GM19193 (cell line): Measurements from ENCODE around the gene NFE2L1.

Experiments used
- POLR2A ChIP-seq: IDR thresholded peaks from 4 replicates; pipeline ENCODE4 v1.6.1; 2011; ENCODE audit not compliant: insufficient read depth, insufficient read length; ENCODE audit errors: extremely low read depth

NFE2L1 gene

GRCh38 chr17:48074322-48075081 is 26.3 kb downstream of the NFE2L1 start:
- TF ChIP-seq POLR2A = no peak

DNA sequence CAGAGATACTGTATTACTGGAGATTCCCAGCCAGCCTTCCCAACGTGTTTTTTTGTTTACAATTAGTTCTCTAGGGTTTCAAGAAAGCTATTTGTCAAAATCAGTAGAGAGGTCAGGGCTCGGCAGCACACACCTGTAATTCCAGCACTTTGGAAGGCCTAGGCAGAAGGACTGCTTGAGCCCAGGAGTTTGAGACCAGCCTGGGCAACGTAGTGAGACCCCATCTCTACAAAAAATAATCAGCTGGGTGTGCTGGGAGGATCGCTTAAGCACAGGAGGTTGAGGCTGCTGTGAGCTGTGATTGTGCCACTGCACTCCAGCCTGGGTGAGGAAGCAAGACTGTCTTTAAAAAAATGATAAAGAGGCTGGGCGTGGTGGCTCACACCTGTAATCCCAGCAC is 33.7 kb downstream of the NFE2L1 start:
- no peak for TF ChIP-seq POLR2A

GRCh38 chr17:48084932-48085331 is 36.8 kb downstream of the NFE2L1 start:
- TF ChIP-seq POLR2A = no peak

DNA sequence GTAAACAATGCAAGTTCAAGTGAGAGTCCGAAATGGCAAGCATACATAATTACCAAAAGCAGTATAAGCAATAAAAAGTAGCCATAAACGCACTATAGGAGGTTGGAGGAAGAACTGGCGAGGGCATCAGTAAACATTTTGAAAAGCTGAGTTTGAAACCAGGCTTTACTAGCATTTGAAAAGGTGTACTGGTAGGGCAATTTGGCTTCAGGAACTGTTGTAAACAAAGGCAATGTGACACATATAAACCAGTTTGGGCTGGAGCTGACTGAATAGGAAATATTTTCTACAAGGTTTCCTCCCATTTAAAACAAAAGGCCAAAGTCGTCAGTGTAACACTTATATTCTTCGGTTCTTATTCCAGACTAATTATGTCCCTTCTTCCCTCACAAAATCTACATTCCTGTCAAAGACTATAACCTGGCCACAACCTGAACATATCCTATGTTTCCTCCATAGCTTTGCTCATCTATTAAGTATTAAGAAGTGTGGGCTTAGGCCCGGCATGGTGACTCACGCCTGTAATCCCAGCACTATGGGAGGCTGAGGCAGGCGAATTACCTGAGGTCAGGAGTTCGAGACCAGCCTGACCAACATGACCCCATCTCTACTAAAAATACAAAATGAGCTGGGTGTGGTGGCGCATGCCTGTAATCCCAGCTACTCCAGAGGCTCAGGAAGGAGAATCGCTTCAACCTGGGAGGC is 45.3 kb downstream of the NFE2L1 start:
- TF ChIP-seq POLR2A = no peak

GRCh38 chr17:48095611-48096010 is 47.5 kb downstream of the NFE2L1 start:
- TF ChIP-seq POLR2A = no peak

DNA sequence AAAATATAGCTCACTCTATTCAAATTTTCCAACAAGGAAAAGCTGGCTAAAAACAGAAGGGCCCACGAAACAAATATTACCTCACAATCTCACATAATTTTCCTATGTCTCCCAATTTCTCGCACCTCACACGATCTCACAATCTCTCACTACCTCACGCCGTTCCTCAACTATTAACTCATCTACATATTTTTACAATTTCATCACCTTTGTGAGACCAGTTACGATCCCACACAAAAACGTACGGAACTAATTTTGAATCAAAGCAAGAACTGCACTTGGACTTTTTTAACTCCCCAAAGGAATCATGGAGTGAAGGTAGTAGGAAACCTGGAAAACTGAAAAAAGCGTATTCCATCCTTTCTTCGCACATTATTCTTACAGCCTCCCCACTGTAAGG is 52.0 kb downstream of the NFE2L1 start:
- TF ChIP-seq POLR2A = no peak

- no peak for TF ChIP-seq POLR2A
Measured at GRCh38 chr17:48100591-48101011, 52.4 kb downstream of the NFE2L1 start.

DNA sequence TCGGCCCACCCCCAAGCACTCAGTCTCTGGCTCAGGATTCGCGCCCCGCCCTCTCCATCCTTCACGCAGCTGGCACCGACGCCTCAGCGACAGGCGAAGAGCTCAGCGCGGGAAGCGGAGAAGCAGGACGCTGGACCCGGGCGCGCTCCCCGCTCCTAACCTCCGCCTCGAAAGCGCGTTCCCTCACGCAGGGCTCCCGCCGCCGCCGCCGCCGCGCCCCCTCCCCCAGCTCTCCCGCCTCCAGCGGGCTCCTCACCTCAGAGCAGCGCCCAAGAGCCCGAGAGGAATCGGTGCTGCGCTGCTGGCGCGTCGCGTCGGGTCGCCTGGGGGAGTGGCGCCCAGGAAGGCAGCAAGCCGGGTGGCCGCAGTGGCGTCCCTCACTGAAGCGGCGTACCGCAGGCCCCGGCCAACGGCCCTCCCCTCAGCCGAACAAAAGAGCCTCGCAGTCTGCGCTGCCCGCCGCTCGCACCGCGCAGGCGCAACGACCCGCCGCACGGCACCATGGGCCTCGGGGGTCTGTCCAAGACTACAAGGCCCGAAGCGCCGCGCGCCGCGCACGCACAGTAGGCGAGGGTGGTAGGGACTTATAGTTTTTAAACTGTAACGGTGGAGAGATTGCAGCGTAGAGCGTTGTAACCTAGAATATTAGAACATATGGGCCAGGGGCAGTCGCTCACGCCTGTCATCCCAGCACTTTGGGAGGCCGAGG is 53.0 kb downstream of the NFE2L1 start, which contains the start of gene CBX1:
Gene CBX1 (minus strand): TSS at position 467 of the 709 bp plus-strand sequence. CDS start 24,474 bp downstream, outside the sequence.
- peak; percentile 63 for TF ChIP-seq POLR2A

DNA sequence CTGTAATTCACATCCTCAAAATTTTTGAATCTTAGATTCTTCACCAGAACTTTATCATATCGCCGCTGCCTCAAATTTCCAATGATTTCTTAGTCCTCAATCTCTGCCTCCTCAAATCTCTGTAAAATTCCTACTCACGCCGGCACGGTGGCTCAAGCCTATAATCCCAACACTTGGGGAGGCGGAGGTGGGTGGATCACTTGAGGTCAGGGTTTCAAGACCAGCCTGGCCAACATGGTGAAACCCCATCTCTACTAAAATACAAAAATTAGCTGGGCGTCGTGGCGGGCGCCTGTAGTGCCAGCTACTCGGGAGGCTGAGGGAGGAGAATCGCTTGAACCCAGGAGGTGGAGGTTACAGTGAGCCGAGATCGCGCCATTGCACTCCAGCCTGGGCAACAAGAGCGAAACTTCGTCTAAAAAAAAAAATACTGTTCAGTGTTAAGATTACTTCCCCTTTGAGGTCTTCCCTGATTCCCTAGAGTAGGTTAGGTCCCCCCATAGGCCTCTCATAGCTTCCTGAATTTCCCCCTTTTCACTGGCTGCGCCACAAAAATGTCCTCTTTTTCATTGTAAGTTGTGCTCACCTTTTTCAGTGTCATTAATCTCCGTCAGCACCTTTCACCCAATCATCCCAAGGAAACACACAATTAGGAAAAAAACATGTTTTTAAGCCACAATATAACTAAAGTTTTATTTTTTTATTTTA is 54.0 kb downstream of the NFE2L1 start:
- TF ChIP-seq POLR2A = no peak

- TF ChIP-seq POLR2A = no peak
Measured at GRCh38 chr17:48102798-48103715, 54.9 kb downstream of the NFE2L1 start.

GRCh38 chr17:48104440-48104839 is 56.3 kb downstream of the NFE2L1 start:
- no peak for TF ChIP-seq POLR2A

GRCh38 chr17:48106802-48107136 is 58.6 kb downstream of the NFE2L1 start:
- TF ChIP-seq POLR2A = no peak

DNA sequence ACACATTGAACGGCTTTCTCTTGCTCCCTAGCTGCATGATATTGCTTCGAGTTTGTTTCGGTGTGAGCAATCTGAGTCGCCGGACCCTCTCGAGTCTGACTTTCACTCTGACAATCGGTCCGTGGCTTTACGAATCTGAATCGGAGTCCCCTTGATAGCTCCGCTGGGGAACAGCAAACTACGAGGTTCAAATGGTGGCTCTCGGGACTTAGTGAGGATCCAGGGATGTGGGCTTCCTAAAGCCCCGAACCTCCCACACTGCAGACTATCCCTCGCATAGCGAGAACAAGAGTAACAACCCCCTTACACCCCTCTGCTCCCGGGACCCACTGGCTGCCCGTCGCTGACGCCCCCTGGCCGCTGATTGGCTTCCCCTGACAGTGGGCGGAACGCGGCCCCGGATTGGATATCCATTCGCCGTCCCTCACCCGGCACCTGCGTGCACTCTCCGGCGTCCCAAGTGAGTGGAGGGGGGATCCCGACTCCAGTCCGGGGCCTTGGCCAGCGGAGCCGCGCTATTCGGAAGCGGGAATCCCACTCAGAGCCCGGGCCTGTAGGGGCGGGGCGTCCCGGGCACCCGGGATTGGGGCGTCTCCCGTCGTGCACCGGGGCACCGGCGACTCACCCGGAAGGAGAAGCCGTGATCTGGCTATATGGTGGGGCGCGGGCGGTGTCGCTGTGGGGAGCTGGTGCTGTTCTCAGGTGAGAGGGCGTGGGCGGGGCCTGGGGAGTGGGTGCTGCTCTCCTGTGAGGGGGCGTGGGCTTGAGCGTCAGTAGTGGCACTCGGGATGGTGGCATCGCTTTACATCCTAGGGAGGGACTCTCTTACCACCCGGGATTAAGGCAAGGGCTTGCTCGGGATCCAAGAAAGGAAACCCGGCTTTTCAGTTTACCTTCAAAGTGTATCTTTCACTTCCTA is 59.2 kb downstream of the NFE2L1 start, which contains the start of gene SNX11:
Gene SNX11 (plus strand): TSS at position 630 of the 919 bp plus-strand sequence. CDS start 4,278 bp downstream, outside the sequence.
- peak; percentile 85 for TF ChIP-seq POLR2A
